ENCODE measurements around the gene DCDC2B. TPM values are rescaled to one million over a fixed set of nuclear protein-coding genes. Genes with fewer than 3 reads are reported as not detected.

DCDC2B gene
- total and polyA plus RNA-seq, 2 of the 13 experiments (the other 11 are each of a cell fraction or from before 2014, with no cell fraction given) = not detected

DNA sequence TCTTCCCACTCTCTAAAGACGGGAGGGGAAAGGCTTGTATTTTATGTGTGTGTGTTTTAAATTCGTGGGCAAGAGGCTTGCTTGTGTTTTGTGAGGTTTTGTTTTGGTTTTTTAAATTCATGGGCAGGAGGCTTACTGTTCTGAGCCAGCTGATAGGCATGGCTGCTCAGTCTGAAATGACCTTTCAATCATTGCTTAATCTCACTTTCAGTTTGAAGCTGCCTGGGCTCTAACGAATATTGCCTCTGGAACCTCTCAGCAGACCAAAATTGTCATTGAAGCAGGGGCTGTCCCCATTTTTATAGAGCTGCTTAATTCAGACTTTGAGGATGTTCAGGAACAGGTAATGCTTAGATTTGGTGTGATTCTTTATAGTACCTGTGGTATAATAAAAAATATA lies 49.7 kb upstream of the DCDC2B start (continued):
- TF ChIP-seq THYN1 (CRISPR knock-in tag; IDR thresholded peaks at IDR 0.05; ENCODE audit: borderline replicate concordance, low read depth) (no peak), SRSF4 (IDR thresholded peaks at IDR 0.05; ENCODE audit: low read depth, low read length, poor library complexity, severe bottlenecking) (no peak), EZH2 (conservative IDR thresholded peaks at IDR 0.05; ENCODE audit: low read depth, low read length) (no peak), ZNF577 (CRISPR knock-in tag; IDR thresholded peaks at IDR 0.05; ENCODE audit: borderline replicate concordance, low read depth) (no peak), ZNF773 (CRISPR knock-in tag; IDR thresholded peaks at IDR 0.05; ENCODE audit: borderline replicate concordance) (no peak), KDM4B (CRISPR knock-in tag; IDR thresholded peaks at IDR 0.05) (no peak), ZNF75D (CRISPR knock-in tag; IDR thresholded peaks at IDR 0.05; ENCODE audit: borderline replicate concordance) (no peak)
- TF ChIP-seq, protein P1, sequence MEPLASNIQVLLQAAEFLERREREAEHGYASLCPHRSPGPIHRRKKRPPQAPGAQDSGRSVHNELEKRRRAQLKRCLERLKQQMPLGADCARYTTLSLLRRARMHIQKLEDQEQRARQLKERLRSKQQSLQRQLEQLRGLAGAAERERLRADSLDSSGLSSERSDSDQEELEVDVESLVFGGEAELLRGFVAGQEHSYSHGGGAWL (CRISPR knock-in tag; IDR thresholded peaks at IDR 0.05) = no peak

- Histone ChIP-seq H3K4me2 (ENCODE audit: low read depth, low read length) (no peak overlapping the region), H3K9ac (ENCODE audit: insufficient read depth, low read depth, low read length) (no peak overlapping the region), H3K9me3 (ENCODE audit: low read length) (no peaks in the 10 kb centered on the region), H3K27me3 (ENCODE audit: control insufficient read depth in 1 of 2, insufficient read depth in 2 of 2, low read length in 2 of 2) (no peaks in the 10 kb centered on the region), H2AFZ (ENCODE audit: low read length) (no peak overlapping the region), H4K20me1 (ENCODE audit: insufficient read depth, low read length) (no peaks in the 10 kb centered on the region), H3K27ac (ENCODE audit: extremely low read length, insufficient read depth, low read length) (no peak overlapping the region), H3K36me3 (replicated peaks in 1 of 2; ENCODE audit: control insufficient read depth in 1 of 2, insufficient read depth in 2 of 2, low read length in 2 of 2) (peaks cover 17 to 74% of the 10 kb centered on the region in 2 experiments), H3K4me3 (replicated peaks in 1 of 3; ENCODE audit: insufficient read depth in 1 of 3, low read depth in 2 of 3, low read length in 3 of 3) (no peak overlapping the region), H3K4me1 (ENCODE audit: insufficient read depth, low read length) (no peaks in the 10 kb centered on the region), H3K79me2 (ENCODE audit: insufficient read depth, low read length) (no peaks in the 10 kb centered on the region)
- ATAC-seq (no peak), FAIRE-seq (no peak), DNase-seq (ENCODE audit: low spot score) (no peak)
- no TSS peak for BruUV-seq (replicated peaks)
- intact Hi-C loops (cut with micrococcal nuclease; ENCODE audit: unreplicated experiment) = no loop called here
- TF ChIP-seq ZFP62 (CRISPR knock-in tag; IDR thresholded peaks at IDR 0.05) = no peak
- TF ChIP-seq ZNF782 (CRISPR knock-in tag; IDR thresholded peaks at IDR 0.05; ENCODE audit: borderline replicate concordance) = no peak
- no peak for TF ChIP-seq KLF11 (CRISPR knock-in tag; IDR thresholded peaks at IDR 0.05)
- TF ChIP-seq SNAPC5 (CRISPR knock-in tag; IDR thresholded peaks at IDR 0.05; ENCODE audit: borderline replicate concordance) = no peak
- no peak for TF ChIP-seq ZBTB44 (CRISPR knock-in tag; IDR thresholded peaks at IDR 0.05)
- TF ChIP-seq MBD4 (IDR thresholded peaks at IDR 0.05; ENCODE audit: borderline replicate concordance, low read length) = no peak
- no peak for TF ChIP-seq UBTF (CRISPR knock-in tag; IDR thresholded peaks at IDR 0.05)
- no peak for TF ChIP-seq TCF12 (IDR thresholded peaks at IDR 0.05)
- TF ChIP-seq TCF12 (CRISPR knock-in tag; IDR thresholded peaks at IDR 0.05) = no peak
- TF ChIP-seq DNMT1 (CRISPR knock-in tag; IDR thresholded peaks at IDR 0.05) = no peak
- no peak for TF ChIP-seq KDM3A (CRISPR knock-in tag; IDR thresholded peaks at IDR 0.05; ENCODE audit: low read depth)
- ChIA-PET CTCF (ENCODE audit: low intra/inter-chr PET ratio, low total read pairs) (no interaction called here), POLR2A (no interaction called here)
- WGBS (ENCODE audit: low lambda C conversion rate) = 94% methylated on average over 2 of the region's 2 CpGs
- in situ Hi-C loops (cut with HindIII; ENCODE audit: extremely low pct_ligation_motif_present, low pct_unique_long_range_greater_than_20kb) = no loop called here
Measured at GRCh38 chr1:32163405-32163804, 45.5 kb upstream of the DCDC2B start.
